HG03025 (cell line): Measurements from ENCODE around the gene NUP98.
"Not testable (repeated sequence)": the region's sequence is repeated elsewhere in the genome, so short reads cannot be mapped to it uniquely, and the experiment has no call there.

Experiments
- ATAC-seq: cut with Tn5 transposase; IDR thresholded peaks from one replicate; pipeline ENCODE4 v1.9.1; 2021; ENCODE audit warnings: mild to moderate bottlenecking, moderate library complexity; ENCODE audit not compliant: unreplicated experiment, low FRiP score

Gene NUP98

DNA sequence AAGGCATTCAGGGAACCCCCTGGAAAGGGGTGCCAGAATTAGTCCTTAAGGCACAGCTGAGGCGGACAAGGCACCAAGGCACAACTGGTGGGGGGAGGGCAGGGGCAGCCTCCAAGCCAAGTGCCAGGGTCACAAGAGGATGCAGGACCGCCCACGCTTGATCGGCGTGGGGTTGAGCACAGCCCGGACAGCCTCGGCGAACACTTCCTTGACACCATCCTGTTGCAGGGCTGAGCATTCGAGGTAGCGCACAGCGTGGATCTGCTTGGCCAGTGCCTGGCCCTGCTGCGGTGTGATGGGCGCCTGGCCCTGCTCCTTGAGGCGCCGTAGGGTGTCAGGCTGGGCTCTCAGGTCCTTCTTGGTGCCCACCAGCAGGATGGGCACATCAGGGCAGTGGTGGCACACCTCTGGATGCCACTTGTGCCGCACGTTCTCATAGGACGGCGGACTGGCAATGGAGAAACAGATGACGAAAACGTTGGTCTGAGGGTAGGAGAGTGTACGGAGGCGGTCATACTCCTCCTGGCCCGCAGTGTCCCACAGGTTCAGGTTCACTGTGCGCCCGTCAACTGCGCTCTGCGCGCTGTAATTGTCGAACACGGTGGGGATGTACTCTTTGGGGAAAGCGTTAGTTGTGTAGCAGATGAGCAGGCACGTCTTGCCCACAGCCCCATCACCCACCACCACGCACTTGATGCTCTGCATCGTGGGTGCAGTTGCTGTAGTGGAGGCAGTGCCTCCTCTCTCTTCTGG is 30.3 kb upstream of the NUP98 start:
- ATAC-seq = no peak

DNA sequence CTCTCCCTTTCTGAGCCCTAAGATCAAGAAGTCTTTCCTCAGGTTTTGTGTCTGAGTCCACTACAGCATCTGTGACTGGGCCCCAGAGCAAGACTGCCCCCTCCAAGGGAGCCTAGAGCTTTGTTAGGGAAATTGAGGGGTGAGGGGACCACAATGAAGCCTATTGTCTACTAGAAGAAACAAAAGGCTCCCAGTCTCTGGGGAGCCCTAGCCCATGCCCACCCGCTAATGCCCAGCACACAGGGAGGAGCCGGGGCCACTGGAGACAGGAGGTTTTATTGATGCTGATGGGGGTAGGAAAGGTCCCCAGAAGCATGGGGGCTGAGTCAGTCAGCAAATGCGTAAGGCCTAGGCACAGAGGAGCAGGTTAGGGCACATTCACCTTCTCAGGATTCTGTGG is 29.4 kb upstream of the NUP98 start:
- no peak for ATAC-seq

DNA sequence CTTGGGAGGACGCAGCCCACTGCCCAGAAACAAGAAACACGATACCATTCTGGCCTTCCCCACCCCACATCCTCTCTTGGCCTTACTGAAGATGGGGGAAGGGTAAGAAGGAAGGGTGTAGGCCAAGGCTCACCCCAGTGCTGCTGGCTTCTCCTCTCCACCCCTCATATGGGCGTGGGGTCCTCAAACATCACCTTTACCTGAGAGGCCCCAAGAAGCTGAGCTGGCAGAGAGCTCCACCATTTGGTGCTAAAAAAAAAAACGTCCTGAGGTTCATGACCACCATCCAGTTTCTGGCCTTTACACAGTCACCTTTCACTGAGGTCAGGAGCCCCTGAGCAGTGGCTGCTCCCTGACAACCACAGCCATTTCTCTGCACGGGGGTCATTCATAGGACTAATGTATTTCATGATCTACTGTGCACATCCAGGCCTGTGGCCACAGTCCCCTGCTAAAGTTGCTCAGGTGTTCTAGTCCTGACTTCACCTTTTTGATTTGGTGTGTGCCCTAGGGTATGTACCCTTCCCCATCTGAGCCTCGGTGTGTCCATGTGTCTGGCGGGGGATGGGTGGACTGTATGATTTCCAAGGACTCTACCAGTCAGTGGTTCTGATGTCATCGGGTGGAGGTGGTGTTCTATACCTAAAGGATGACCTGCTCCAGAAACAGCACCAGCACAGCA is 28.3 kb upstream of the NUP98 start:
- ATAC-seq = no peak

DNA sequence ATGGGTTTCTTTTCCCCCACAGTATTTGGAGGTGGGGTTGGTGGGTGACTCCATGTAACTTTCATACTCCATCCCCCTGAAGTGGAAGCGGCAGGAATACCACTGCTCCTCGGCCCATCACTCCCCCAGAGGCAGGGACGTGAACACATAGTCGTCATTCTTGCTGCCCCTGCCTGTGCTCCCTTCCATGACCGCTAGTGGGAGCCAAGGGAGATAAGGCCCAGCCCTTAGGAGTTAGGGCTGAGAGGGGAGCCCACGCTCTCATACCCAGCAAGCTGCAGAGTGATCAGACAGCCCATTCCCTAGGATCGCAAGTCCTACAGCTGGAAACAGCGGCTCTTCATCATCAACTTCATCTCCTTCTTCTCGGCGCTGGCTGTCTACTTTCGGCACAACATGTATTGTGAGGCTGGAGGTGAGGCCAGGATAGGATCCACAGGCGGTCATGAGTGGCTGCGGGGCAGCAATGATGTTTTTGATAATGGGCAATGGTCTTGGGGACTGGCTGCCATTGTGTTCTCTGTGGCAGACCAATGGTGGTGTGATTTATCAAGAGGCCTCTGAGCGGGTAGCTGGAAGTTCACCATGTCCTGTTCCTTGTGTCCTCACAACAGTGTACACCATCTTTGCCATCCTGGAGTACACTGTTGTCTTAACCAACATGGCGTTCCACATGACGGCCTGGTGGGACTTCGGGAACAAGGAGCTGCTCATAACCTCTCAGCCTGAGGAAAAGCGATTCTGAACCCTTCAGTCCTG is 27.5 kb upstream of the NUP98 start:
- peak; percentile 52 for ATAC-seq

DNA sequence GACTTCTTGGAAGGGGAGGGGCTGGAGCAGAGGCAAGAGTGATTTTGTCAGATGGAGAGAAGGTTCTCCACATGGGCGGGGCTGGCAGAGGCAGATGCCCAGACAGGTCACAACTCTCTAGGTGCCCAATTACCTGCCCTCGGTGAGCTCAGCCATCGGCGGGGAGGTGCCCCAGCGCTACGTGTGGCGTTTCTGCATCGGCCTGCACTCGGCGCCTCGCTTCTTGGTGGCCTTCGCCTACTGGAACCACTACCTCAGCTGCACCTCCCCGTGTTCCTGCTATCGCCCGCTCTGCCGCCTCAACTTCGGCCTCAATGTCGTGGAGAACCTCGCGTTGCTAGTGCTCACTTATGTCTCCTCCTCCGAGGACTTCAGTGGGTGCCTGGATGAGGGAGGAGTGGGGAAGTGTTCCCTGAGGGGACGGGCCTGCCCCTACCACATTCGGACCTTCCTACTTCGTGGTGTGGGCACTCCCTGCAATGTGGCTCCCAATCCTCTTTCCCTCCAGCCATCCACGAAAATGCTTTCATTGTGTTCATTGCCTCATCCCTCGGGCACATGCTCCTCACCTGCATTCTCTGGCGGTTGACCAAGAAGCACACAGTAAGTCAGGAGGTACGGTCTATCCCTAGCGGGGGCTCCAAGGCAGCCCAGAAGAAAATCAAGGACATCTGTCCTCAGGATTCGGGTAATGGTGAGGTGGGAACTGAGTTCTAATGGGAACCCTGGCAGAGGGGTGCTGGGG is 26.6 kb upstream of the NUP98 start:
- no peak for ATAC-seq

DNA sequence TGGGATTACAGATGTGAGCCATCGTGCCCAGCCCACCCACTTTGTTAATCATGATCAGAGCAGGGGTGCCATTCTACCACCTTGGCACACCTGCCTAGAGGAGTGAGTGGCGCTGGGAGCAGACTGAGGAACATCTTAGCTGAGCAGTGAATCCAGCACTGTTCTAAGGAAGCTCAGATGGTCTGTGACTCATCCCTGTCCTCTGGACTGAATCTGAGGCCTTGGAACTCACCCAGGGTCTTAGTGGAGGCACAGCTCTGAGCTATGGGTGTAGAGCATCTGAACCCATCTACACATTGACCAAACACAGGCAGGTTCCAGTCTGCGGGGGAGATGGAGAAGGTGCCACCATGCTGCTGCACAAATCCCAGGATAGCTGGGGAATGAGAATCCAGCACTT is 25.9 kb upstream of the NUP98 start:
- no peak for ATAC-seq

DNA sequence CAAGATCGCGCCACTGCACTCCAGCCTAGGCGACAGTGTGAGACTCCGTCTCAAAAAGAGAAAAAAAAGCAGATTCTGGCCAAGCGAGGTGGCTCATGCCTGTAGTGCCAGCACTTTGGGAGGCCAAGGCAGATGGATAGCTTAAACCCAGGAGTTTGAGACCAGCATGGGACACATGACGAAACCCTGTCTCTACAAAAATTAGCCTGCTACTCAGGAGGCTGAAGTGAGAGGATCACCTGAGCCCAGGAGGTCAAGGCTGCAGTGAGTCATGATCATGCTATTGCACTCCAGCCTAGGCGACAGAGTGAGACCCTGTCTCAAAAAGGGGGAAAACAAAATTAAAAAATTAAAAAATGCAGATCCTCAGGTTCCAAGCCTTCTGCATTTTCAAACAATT is 25.0 kb upstream of the NUP98 start:
- no peak for ATAC-seq

DNA sequence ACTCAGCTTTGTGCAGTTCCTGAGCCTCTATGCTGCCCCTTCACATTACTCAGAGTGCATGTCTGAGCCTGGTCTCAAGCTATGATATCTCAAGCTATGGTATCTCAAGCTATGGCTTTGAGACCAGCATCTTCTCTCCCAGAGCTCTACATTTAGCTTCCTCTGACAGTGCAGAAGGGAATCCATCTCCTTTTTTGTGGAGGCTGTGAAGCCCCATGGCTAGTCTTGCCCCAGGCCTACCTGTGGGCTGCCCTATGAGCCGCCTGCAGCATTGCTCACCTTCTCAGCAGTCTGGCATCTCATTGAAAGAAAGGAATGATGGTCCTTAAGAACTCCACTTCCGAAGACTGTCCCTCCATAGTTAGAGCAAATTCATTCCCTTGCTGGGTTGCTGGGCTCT is 23.6 kb upstream of the NUP98 start:
- no peak for ATAC-seq

DNA sequence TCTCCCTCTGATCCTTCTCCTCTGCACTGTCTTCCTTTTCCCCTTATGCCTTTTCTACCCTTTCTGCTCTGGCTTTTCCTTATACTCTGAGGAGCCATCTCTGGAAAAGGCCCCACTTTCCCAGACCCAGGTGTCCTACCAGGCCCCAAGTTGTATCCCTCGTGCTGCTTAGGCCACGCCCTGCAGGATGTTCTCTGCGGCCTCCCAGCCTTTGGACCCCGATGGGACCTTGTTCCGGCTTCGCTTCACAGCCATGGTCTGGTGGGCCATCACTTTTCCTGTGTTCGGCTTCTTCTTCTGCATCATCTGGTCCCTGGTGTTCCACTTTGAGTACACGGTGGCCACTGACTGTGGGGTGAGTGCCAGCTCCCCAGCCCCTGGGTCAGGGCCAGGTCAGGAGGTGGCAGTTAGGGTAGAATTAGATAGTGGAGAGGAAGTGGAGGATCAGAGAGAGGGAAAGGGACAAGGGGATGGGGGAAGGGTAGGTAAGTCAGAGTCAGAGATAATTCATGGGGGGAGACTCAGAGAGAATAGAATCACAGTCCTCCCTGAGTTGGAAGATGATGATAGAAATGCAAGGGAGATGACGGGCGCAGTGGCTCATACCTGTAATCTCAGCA is 19.9 kb upstream of the NUP98 start:
- ATAC-seq = no peak

DNA sequence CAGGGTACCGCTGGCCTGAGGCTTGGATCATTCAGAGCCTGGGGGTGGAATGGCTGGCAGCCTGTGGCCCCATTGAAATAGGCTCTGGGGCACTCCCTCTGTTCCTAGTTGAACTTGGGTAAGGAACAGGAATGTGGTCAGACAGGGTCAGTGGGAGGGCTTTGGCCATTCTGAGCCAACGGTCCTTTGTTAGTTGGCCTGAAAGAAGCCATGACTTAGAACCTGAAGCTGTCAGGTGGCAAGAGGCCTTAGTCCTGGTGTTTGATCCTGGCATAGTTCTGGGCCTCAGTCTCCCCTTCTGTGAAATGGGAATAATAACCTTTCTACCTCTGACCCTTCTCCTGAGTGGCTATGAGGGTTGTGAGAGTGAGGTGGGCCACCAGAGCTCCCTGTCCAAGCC is 19.3 kb upstream of the NUP98 start:
- ATAC-seq = no peak

DNA sequence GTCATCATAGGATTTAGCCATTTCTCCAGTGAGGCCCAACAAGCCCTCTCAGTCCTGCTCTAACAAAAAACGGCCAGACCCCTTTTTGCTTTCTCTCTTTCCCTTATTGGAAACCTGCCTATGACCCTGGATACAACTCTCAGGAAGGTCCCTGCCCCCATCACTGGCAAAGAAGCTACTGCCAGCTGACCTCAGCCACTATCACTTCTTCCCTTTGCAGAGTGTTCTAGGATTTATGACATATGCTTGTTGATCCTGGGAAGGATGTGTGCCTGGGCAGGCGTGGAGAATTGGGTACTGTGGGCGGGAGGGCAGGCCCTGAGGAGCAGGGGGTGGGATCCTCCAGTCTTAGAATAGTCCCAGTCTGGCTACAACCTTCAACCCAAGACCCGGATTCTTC is 18.5 kb upstream of the NUP98 start:
- ATAC-seq = no peak

DNA sequence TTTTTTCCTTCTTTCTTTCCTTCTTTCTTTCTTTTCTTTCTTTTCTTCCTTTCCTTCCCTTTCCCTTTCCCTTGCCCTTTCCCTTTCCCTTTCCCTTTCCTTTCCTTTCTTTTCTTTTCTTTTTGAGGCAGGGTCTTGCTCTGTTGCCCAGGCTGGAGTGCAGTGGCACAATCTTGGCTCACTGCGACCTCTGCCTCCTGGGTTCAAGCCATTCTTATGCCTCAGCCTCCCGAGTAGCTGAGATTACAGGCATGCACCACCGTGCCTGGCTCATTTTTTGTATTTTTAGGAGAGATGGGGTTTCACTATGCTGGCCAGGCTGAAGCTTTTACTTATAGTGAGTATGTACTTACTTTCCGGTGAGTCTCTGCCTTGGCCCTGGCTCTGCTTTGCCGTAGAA is 17.5 kb upstream of the NUP98 start:
- not testable (repeated sequence) for ATAC-seq

DNA sequence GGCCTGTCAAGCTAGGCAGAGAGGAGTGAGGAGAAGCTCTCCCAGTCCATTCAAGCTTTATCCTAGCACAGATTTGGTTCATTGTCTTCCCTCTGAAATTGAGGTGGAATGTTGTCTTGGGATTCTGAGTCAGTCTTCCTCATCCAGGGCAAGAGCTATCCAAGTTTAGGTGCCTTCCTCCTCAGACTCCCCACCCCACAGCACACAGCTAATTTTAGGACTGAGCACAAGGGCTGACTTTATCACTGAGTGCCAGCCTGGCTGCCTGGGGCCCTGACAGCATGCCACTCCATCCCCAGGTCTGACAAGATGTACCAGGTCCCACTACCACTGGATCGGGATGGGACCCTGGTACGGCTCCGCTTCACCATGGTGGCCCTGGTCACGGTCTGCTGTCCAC is 13.6 kb upstream of the NUP98 start:
- no peak for ATAC-seq

DNA sequence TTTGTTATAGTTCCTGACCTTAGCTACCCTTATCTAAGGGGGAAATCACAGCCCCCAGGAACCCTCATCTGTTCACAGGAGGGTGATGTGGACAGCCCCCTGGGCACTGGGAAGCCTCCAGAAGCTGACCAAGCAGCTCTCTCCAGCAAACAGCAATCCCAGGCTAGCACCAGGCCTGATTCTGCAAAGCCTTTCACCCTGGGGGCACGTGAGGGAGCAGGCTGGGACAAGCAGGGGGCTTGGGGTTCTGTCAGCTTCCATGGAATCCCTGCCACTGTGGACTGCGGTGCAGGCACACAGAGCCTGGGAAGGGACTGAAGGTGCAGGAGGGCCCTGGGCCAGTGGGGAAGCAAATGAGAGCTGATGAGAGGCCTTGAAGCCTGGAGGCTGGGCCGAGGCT is 13.1 kb upstream of the NUP98 start:
- ATAC-seq = no peak

DNA sequence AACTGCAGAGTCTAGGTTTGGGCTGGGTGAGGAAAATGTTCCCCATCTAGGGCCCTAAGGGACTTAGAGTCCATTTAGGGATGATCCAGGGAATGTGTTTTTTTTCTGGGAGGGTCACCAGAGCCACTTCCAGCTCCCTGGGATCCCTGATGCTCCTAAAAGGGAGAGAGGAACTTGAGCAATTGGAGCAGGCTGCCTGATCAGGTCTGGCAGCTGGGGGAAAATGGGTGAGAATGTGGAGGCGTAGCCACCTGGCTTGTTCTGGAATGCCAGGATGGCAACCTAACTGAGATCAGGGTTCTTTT is 12.2 kb upstream of the NUP98 start:
- ATAC-seq = no peak

DNA sequence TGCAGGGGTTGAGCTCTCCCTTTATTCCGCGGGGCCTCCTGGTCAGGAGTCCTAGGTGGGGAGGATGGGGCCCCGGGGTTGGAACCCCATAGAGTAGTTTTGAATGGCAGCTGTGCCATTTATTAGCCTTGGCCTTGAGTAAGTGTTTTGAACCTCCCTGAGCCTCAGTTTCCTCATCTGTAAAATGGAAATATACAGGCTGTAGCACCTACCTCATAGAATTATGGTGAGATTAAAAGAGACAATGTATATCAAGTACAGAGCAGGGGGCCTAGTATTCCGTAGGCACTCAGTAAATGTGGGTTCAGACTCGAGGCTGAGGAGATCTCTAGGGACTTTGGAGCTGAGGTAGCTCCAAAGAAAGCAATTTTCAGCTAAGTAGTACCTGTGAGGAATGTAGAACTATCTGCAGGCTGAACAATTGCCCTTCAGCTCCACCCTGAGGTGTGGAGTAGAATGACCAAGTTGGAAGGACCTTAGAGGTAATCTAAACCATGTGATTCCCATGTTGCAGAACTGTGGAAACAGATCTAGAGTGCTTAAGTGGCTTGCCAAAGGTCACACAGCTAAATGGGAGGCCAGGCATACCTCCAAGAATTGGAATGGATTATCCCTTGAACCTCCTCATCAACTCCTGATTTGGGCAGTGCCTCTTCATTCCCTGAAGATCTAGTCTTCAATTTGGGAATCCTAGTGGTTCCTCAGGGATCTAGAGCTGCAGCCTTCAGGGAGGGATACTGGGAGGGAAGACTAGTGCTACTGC is 11.7 kb upstream of the NUP98 start:
- ATAC-seq = peak; percentile 70

DNA sequence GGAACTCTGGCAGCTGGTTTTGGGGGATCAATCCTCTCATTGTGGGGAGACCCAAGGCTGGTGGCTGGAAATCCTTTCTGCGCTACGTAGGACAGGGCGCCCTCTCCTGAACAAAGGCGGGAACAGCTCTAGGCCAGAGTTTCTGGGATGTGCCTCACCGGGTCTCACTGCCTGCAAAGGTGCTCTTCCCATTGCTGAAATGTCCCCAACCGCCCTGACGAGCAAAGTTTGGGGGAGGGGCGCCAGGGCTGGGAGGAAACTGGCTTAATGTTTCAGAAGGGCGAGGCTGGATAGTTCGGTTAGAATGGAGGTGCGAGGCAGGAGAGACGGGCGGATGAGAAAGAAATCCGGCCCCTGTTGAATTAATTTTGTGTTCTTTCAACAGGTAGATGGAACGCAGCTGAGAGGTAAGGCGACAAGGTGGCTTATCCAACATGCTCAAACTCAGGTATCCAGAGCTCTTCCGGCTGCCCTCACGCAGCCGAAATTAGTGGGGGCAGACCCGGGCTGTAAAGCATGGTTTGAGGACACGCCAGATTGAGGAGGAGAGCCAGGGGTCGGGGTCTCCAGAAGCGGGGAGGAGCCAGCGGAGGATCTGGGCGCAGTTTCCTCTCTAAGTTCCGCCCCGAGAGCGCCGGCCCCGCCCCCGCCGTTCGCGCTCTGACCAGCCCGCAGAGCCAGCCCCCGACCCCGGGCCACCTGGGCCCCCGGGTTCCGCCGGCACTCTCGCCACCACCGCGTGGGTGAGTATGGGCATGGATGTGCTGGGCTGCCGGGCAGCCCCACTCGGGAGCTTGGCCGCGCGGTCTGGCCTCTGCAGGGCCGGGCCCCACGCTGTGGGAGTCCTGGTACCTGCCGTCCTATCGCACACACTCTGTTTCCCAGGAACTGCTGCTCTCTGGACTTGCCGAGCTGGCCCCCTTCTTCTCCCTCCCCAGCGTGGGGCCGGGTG is 10.8 kb upstream of the NUP98 start, which contains the start of gene PGAP2:
PGAP2 (plus strand) TSS at position 652 of the 952 bp plus-strand sequence. CDS start 2,700 bp downstream, outside the sequence.
- ATAC-seq = peak; percentile 57

DNA sequence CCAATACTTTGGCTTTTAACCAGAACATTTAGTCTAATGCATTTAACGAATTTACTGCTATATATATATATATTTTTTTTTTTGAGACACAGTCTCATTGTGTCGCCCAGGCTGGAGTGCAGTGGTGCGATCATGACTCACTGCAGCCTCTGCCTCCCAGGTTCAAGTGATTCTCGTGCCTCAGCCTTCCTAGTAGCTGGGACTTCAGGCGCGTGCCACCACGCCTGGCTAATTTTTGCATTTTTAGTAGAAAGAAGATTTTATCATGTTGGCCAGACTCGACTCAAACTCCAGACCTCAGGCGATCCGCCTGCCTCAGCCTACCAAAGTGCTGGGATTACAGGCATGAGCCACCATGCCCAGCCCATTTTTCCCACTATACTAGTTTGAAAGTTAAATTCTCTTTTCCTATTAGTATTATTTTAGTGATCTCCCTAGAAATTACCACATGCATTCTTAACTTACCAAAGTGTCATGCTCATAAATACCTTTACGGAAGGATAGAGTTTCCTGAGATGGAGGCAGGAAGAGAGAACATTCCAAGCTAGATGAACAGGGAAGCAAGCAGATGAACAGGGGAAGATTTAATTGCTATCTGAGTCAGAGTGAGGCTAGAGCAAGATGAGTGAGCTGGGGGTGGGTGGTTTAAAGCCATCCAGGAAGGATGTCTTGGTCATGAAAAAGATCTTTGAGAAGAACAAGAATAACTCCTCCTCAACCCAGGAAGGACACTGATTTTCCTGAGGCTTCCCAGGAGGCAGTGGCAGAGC is 6.6 kb upstream of the NUP98 start:
- ATAC-seq = no peak
